Keratinocyte (primary cell): ENCODE data around the gene ITSN1. TPM values are rescaled to one million over a fixed set of nuclear protein-coding genes. Genes with fewer than 3 reads are reported as not detected.
A peak's percentile ranks its signal among the peaks of the same experiment; 100 is the strongest.

Experiments
- DNase-seq: peaks from one replicate; pipeline ENCODE4 v3.0.0-alpha.2; 2011; ENCODE audit warnings: low read depth, missing footprints, low spot score
- FAIRE-seq: peaks from 2 replicates; lab custom pipeline; 2011; peaks lifted over from hg19 to GRCh38; lab: Jason Lieb, UNC
- H2AFZ ChIP-seq: 2 replicates; pipeline ENCODE4 v1.6.0; 2012; ENCODE audit warnings: low read length, control low read depth, inconsistent platforms; ENCODE audit not compliant: control insufficient read depth
- H3K27ac ChIP-seq: 2 replicates; pipeline ENCODE4 v1.5.1; 2011; ENCODE audit warnings: low read length; ENCODE audit not compliant: control insufficient read depth, insufficient read depth
- H3K27me3 ChIP-seq: 3 replicates; pipeline ENCODE4 v1.6.0; 2011; ENCODE audit warnings: low read length; ENCODE audit not compliant: control insufficient read depth, insufficient read depth; ENCODE audit errors: extremely low read depth
- H3K36me3 ChIP-seq, 2 experiments: 2 replicates in 1 of 2; 3 replicates in 1 of 2; pipeline ENCODE4 v1.5.1; 2011; ENCODE audit warnings: low read length in 2 of 2, mild to moderate bottlenecking in 1 of 2; ENCODE audit not compliant: control insufficient read depth in 2 of 2, insufficient read depth in 2 of 2; ENCODE audit errors: extremely low read depth in 1 of 2
- H3K4me1 ChIP-seq: 3 replicates; pipeline ENCODE4 v1.5.1; 2011; ENCODE audit warnings: low read length; ENCODE audit not compliant: control insufficient read depth, insufficient read depth; ENCODE audit errors: extremely low read depth
- H3K4me2 ChIP-seq: 3 replicates; pipeline ENCODE4 v1.6.0; 2011; ENCODE audit warnings: low read depth, low read length; ENCODE audit not compliant: control insufficient read depth, insufficient read depth; ENCODE audit errors: extremely low read depth
- H3K4me3 ChIP-seq, 3 experiments: fragments of 200-600 bp in 1 of 3; sonication (generic) in 1 of 3; 2 replicates in 2 of 3; 3 replicates in 1 of 3; pipeline ENCODE4 v1.5.1; 2011 to 2016; ENCODE audit warnings: low read length in 3 of 3, mild to moderate bottlenecking in 3 of 3, control low read depth in 2 of 3, inconsistent platforms in 1 of 3, low read depth in 1 of 3, mixed read lengths in 1 of 3, mixed run types in 1 of 3, moderate library complexity in 1 of 3; ENCODE audit not compliant: control insufficient read depth in 2 of 3, insufficient read depth in 2 of 3; ENCODE audit errors: extremely low read depth in 1 of 3
- H3K79me2 ChIP-seq: 2 replicates; pipeline ENCODE4 v1.6.0; 2012; ENCODE audit warnings: low read length; ENCODE audit not compliant: control insufficient read depth, insufficient read depth
- H3K9ac ChIP-seq: 3 replicates; pipeline ENCODE4 v1.6.0; 2011; ENCODE audit warnings: low read length; ENCODE audit not compliant: control insufficient read depth, insufficient read depth; ENCODE audit errors: extremely low read depth
- H3K9me1 ChIP-seq: 3 replicates; pipeline ENCODE4 v1.6.0; 2011; ENCODE audit warnings: low read length; ENCODE audit not compliant: control insufficient read depth, insufficient read depth; ENCODE audit errors: extremely low read depth
- H3K9me3 ChIP-seq: 2 replicates; pipeline ENCODE4 v1.5.1; 2012; ENCODE audit warnings: low read depth, low read length; ENCODE audit not compliant: control insufficient read depth
- H4K20me1 ChIP-seq: 3 replicates; pipeline ENCODE4 v1.6.0; 2011; ENCODE audit warnings: low read length; ENCODE audit not compliant: control insufficient read depth, insufficient read depth; ENCODE audit errors: extremely low read depth
- CTCF ChIP-seq, 3 experiments: IDR thresholded peaks in 1 of 3; conservative IDR thresholded peaks in 1 of 3; optimal IDR thresholded peaks in 1 of 3; 2 replicates in 2 of 3; 3 replicates in 1 of 3; pipeline versions ENCODE3 to v1.5.1; 2011; ENCODE audit warnings: low read length in 3 of 3, mild to moderate bottlenecking in 3 of 3, moderate library complexity in 2 of 3, control low read depth in 1 of 3, inconsistent platforms in 1 of 3; ENCODE audit not compliant: insufficient read depth in 2 of 3; ENCODE audit errors: extremely low read depth in 1 of 3
- EZH2 ChIP-seq: IDR thresholded peaks from one replicate; pipeline ENCODE4 v1.6.1; 2012; ENCODE audit warnings: inconsistent platforms, mild to moderate bottlenecking, low read length, moderate library complexity
- dilution Hi-C: fragments of 300-500 bp; cut with MboI; formaldehyde crosslinking; loops from one replicate; pipeline ENCODE4 v1.7.0; 2020; ENCODE audit warnings: low sequenced_read_pairs; ENCODE audit not compliant: extremely low pct_ligation_motif_present
- polyA plus RNA-seq, 5 experiments: library from polyadenylated mRNA; depleted of rRNA in 3 of 5; stranded (reverse) in 3 of 5; stranded (forward) in 1 of 5; unstranded in 1 of 5; fragments of >200 nt; gene quantifications; 1 replicate in 1 of 5; 2 replicates in 3 of 5; 3 replicates in 1 of 5; pipeline versions ENCODE4 v1.2.1 to v1.2.3, GENCODE V29; 2011 to 2012; ENCODE audit warnings: missing spikeins in 2 of 5, low read depth in 1 of 5, low replicate concordance in 1 of 5

Gene ITSN1
- polyA plus RNA-seq, 1 donor (not counting 4 experiments of a cell fraction or from before 2014, with no cell fraction given), result 34.3 TPM

GRCh38 chr21:33644383-33645074, 2.2 kb downstream of the ITSN1 start:
- Histone ChIP-seq H3K79me2 (peaks cover 86% of the 10 kb centered on the region), H3K9me1 (no peaks in the 10 kb centered on the region), H3K9ac (peak overlapping the region; percentile 78), H3K27ac (peak overlapping the region; percentile 67), H3K4me2 (peak overlapping the region; percentile 92), H3K9me3 (no peaks in the 10 kb centered on the region), H2AFZ (no peak overlapping the region), H3K27me3 (no peaks in the 10 kb centered on the region), H3K4me3 (peak overlapping the region; percentile 82 to 91 (median 83)), H4K20me1 (no peaks in the 10 kb centered on the region), H3K4me1 (peaks cover 26% of the 10 kb centered on the region), H3K36me3 (no peaks in the 10 kb centered on the region)
- dilution Hi-C loops, result no loop called here
- FAIRE-seq, result no peak
- no peak for TF ChIP-seq EZH2
- TF ChIP-seq CTCF (optimal IDR thresholded peaks at IDR 0.05 in 1 of 3, IDR thresholded peaks at IDR 0.05 in 1 of 3, conservative IDR thresholded peaks at IDR 0.05 in 1 of 3; ENCODE audit: extremely low read depth in 1 of 3, insufficient read depth in 2 of 3, low read length in 3 of 3), result no peak
- DNase-seq, result no peak

- Histone ChIP-seq H3K27me3 (no peaks in the 10 kb centered on the region), H2AFZ (no peak overlapping the region)
- no peak for DNase-seq
These were observed 3.4 kb downstream of the ITSN1 start for GRCh38 chr21:33645730-33646129.

More at GRCh38 chr21:33645730-33646129, 3.4 kb downstream of the ITSN1 start:
- peak; percentile 13 for FAIRE-seq
- TF ChIP-seq EZH2, result no peak
- no peak for TF ChIP-seq CTCF (optimal IDR thresholded peaks at IDR 0.05 in 1 of 3, IDR thresholded peaks at IDR 0.05 in 1 of 3, conservative IDR thresholded peaks at IDR 0.05 in 1 of 3; ENCODE audit: extremely low read depth in 1 of 3, insufficient read depth in 2 of 3, low read length in 3 of 3)
- Histone ChIP-seq H3K9me3 (no peaks in the 10 kb centered on the region), H3K9me1 (peaks cover 3% of the 10 kb centered on the region), H4K20me1 (no peaks in the 10 kb centered on the region), H3K36me3 (no peaks in the 10 kb centered on the region), H3K4me3 (no peak overlapping the region), H3K4me2 (peak overlapping the region; percentile 45), H3K9ac (no peak overlapping the region), H3K4me1 (peaks cover 18% of the 10 kb centered on the region), H3K79me2 (peaks cover 90% of the 10 kb centered on the region), H3K27ac (no peak overlapping the region)
- dilution Hi-C loops, result no loop called here
